IMR-90 (cell line): Measurements from ENCODE around the gene ACSM6. TPM values are rescaled to one million over a fixed set of nuclear protein-coding genes. Genes with fewer than 3 reads are reported as not detected.

Experiments
- ATAC-seq: fragments of 200-7000 bp; cut with Tn5 transposase; 2 replicates; pipeline ENCODE4 v1.9.1; 2020; ENCODE audit warnings: low read depth, mild to moderate bottlenecking, moderate library complexity
- BruUV-seq: library from RNA; stranded (reverse); fragments of 400-500 nt; replicated peaks from 2 replicates; lab custom pipeline; 2021; lab: Mats Ljungman, UMichigan
- CTCF ChIA-PET: fragments of 300-600 bp; formaldehyde crosslinking; extraction: SDS; loops from one replicate; lab custom pipeline; 2021; ENCODE audit warnings: antibody characterized with exemption; lab: Yijun Ruan, JAX
- POLR2A ChIA-PET: fragments of 300-600 bp; sonication (Branson Sonifier 250); formaldehyde crosslinking; loops from one replicate; lab custom pipeline; 2022; ENCODE audit warnings: antibody characterized with exemption; ENCODE audit not compliant: unreplicated experiment; lab: Charles Lee
- DNase-seq: peaks from one replicate; pipeline ENCODE4 v3.0.0; 2013
- H2AFZ ChIP-seq: replicated peaks from 2 replicates; pipeline ENCODE3; 2013; ENCODE audit warnings: low read length, mild to moderate bottlenecking; ENCODE audit not compliant: poor library complexity
- H2AK5ac ChIP-seq: 2 replicates; pipeline ENCODE4 v1.6.1; 2013; ENCODE audit warnings: low read depth, low read length, inconsistent platforms
- H2AK9ac ChIP-seq: replicated peaks from 2 replicates; pipeline ENCODE3; 2013; ENCODE audit warnings: mild to moderate bottlenecking, low read depth, low read length, moderate library complexity; ENCODE audit not compliant: poor library complexity
- H2BK120ac ChIP-seq: 2 replicates; pipeline ENCODE4 v1.6.1; 2013; ENCODE audit warnings: low read depth, low read length, inconsistent platforms
- H2BK15ac ChIP-seq: 3 replicates; pipeline ENCODE4 v1.6.1; 2013; ENCODE audit warnings: low read depth, low read length, inconsistent platforms
- H2BK20ac ChIP-seq: 2 replicates; pipeline ENCODE4 v1.6.1; 2013; ENCODE audit warnings: low read depth, mild to moderate bottlenecking, inconsistent platforms, low read length, moderate library complexity
- H2BK5ac ChIP-seq: 2 replicates; pipeline ENCODE4 v1.6.1; 2013; ENCODE audit warnings: mild to moderate bottlenecking, low read depth, low read length, inconsistent platforms; ENCODE audit not compliant: poor library complexity, severe bottlenecking
- H3K14ac ChIP-seq: replicated peaks from 2 replicates; pipeline ENCODE4 v1.6.1; 2013; ENCODE audit warnings: low read depth, low read length, inconsistent platforms
- H3K18ac ChIP-seq: 2 replicates; pipeline ENCODE4 v1.6.1; 2013; ENCODE audit warnings: low read depth, low read length, control low read depth
- H3K23ac ChIP-seq: 2 replicates; pipeline ENCODE4 v1.6.1; 2013; ENCODE audit warnings: low read depth, low read length, inconsistent platforms
- H3K27ac ChIP-seq: 2 replicates; pipeline ENCODE4 v1.5.1; 2013; ENCODE audit warnings: mild to moderate bottlenecking, control low read depth, low read length; ENCODE audit not compliant: insufficient read depth
- H3K27me3 ChIP-seq: 2 replicates; pipeline ENCODE4 v1.6.1; 2013; ENCODE audit warnings: low read length; ENCODE audit not compliant: control insufficient read depth, insufficient read depth
- H3K36me3 ChIP-seq: 2 replicates; pipeline ENCODE4 v1.6.1; 2013; ENCODE audit warnings: low read length, mixed read lengths; ENCODE audit not compliant: control insufficient read depth, insufficient read depth
- H3K4ac ChIP-seq: 2 replicates; pipeline ENCODE4 v1.6.1; 2013; ENCODE audit warnings: low read depth, low read length, inconsistent platforms
- H3K4me1 ChIP-seq: 2 replicates; pipeline ENCODE4 v1.6.1; 2013; ENCODE audit warnings: low read length, mixed read lengths; ENCODE audit not compliant: control insufficient read depth, insufficient read depth
- H3K4me2 ChIP-seq: 2 replicates; pipeline ENCODE4 v1.6.1; 2013; ENCODE audit warnings: low read depth, mild to moderate bottlenecking, control low read depth, low read length, moderate library complexity
- H3K4me3 ChIP-seq: 2 replicates; pipeline ENCODE4 v1.5.1; 2013; ENCODE audit warnings: low read depth, mild to moderate bottlenecking, control low read depth, low read length, moderate library complexity; ENCODE audit not compliant: insufficient read depth
- H3K56ac ChIP-seq: 2 replicates; pipeline ENCODE4 v1.6.1; 2013; ENCODE audit warnings: low read length, inconsistent platforms; ENCODE audit not compliant: insufficient read depth; ENCODE audit errors: extremely low read depth
- H3K79me1 ChIP-seq, 2 experiments: 2 replicates each; pipeline ENCODE4 v1.6.1; 2013; ENCODE audit warnings: low read length in 2 of 2, inconsistent platforms in 1 of 2, low read depth in 1 of 2
- H3K9ac ChIP-seq: 2 replicates; pipeline ENCODE4 v1.6.1; 2013; ENCODE audit warnings: low read depth, low read length, control low read depth
- H3K9me1 ChIP-seq: 2 replicates; pipeline ENCODE4 v1.6.1; 2013; ENCODE audit warnings: low read length, inconsistent platforms; ENCODE audit not compliant: insufficient read depth
- H3K9me3 ChIP-seq: 2 replicates; pipeline ENCODE4 v1.6.1; 2013; ENCODE audit warnings: low read length; ENCODE audit not compliant: control insufficient read depth, insufficient read depth
- H4K20me1 ChIP-seq: 2 replicates; pipeline ENCODE4 v1.6.1; 2013; ENCODE audit warnings: low read length, inconsistent platforms; ENCODE audit not compliant: insufficient read depth
- H4K5ac ChIP-seq: 2 replicates; pipeline ENCODE4 v1.6.1; 2013; ENCODE audit warnings: mild to moderate bottlenecking, low read depth, low read length, control low read depth
- H4K8ac ChIP-seq, 2 experiments: 2 replicates each; pipeline ENCODE4 v1.6.1; 2013; ENCODE audit warnings: low read depth in 2 of 2, low read length in 2 of 2, control low read depth in 1 of 2, inconsistent platforms in 1 of 2
- H4K91ac ChIP-seq: 2 replicates; pipeline ENCODE4 v1.6.1; 2013; ENCODE audit warnings: low read depth, low read length, inconsistent platforms; ENCODE audit not compliant: insufficient read depth
- BHLHE40 ChIP-seq: fragments of 150-350 bp; IDR thresholded peaks from 2 replicates; pipeline ENCODE4 v1.6.1; 2016; ENCODE audit warnings: mild to moderate bottlenecking, low read depth, low read length
- CEBPB ChIP-seq: IDR thresholded peaks from 2 replicates; pipeline ENCODE4 v1.6.1; 2012; ENCODE audit warnings: low read depth, low read length, improper control_type of control experiment
- CHD1 ChIP-seq: IDR thresholded peaks from 2 replicates; pipeline ENCODE4 v1.6.1; 2012; ENCODE audit warnings: low read depth, low read length, improper control_type of control experiment
- FOS ChIP-seq: fragments of 150-350 bp; IDR thresholded peaks from 2 replicates; pipeline ENCODE4 v1.6.1; 2016; ENCODE audit warnings: low read depth, low read length
- MAFK ChIP-seq: IDR thresholded peaks from 2 replicates; pipeline ENCODE4 v1.6.1; 2012; ENCODE audit warnings: low read depth, low read length, improper control_type of control experiment
- MXI1 ChIP-seq: IDR thresholded peaks from 2 replicates; pipeline ENCODE4 v1.6.1; 2012; ENCODE audit warnings: low read depth, mild to moderate bottlenecking, low read length, moderate library complexity, borderline replicate concordance
- POLR2A ChIP-seq: IDR thresholded peaks from 2 replicates; pipeline ENCODE4 v1.6.1; 2012; ENCODE audit warnings: mild to moderate bottlenecking, low read depth, low read length
- RAD21 ChIP-seq: IDR thresholded peaks from 2 replicates; pipeline ENCODE4 v1.6.1; 2012; ENCODE audit warnings: low read length, improper control_type of control experiment
- RCOR1 ChIP-seq: IDR thresholded peaks from 2 replicates; pipeline ENCODE4 v1.6.1; 2012; ENCODE audit warnings: mild to moderate bottlenecking, low read length, improper control_type of control experiment; ENCODE audit not compliant: insufficient replicate concordance
- RFX5 ChIP-seq: IDR thresholded peaks from 2 replicates; pipeline ENCODE4 v1.8.0; 2012; ENCODE audit warnings: low read depth, mild to moderate bottlenecking, low read length, moderate library complexity
- SMC3 ChIP-seq: fragments of 150-350 bp; IDR thresholded peaks from 2 replicates; pipeline ENCODE4 v1.6.1; 2016; ENCODE audit warnings: low read depth, mild to moderate bottlenecking, antibody characterized with exemption, low read length, moderate library complexity
- WGBS, 2 experiments: methylation state at CpG; one replicate each; pipeline versions ENCODE4 v1.1.5 to v1.1.7; 2013; ENCODE audit warnings: missing lambda C conversion rate in 2 of 2; ENCODE audit not compliant: insufficient read length in 1 of 2; ENCODE audit errors: extremely low coverage in 2 of 2; 5-methylcytosine and 5-hydroxymethylcytosine counted together
- dilution Hi-C: fragments of 300-500 bp; cut with HindIII; formaldehyde crosslinking; loops from one replicate; pipeline ENCODE4 v1.14.3; 2018; ENCODE audit warnings: low sequenced_read_pairs; ENCODE audit not compliant: unreplicated experiment
- in situ Hi-C: fragments of 300-500 bp; cut with MboI; formaldehyde crosslinking; loops from 3 replicates; pipeline ENCODE4 v1.14.3; 2019; ENCODE audit warnings: low sequenced_read_pairs, inconsistent platforms, mixed read lengths
- intact Hi-C: fragments of 100-400 bp; cut with micrococcal nuclease; formaldehyde crosslinking; loops from 2 replicates; pipeline ENCODE4 v1.10.0; 2022
- polyA plus RNA-seq, 3 experiments: library from polyadenylated mRNA; depleted of rRNA; stranded (reverse); fragments of >200 nt; gene quantifications; 2 replicates each; pipeline ENCODE4 v1.2.3, GENCODE V29; 2012; ENCODE audit warnings: low replicate concordance in 1 of 3
- total RNA-seq: library from RNA; depleted of rRNA; stranded (reverse); fragments of >200 nt; gene quantifications from 2 replicates; pipeline ENCODE4 v1.2.3, GENCODE V29; 2012
- TF ChIP-seq, protein P1 (sequence below): fragments of 150-350 bp; IDR thresholded peaks from 2 replicates; pipeline ENCODE4 v1.6.1; 2017; ENCODE audit warnings: mild to moderate bottlenecking, antibody characterized with exemption, low read length, low read depth
- TF ChIP-seq, protein P2 (sequence below): fragments of 150-350 bp; IDR thresholded peaks from 2 replicates; pipeline ENCODE4 v1.6.1; 2016; ENCODE audit warnings: low read depth, mild to moderate bottlenecking, low read length, moderate library complexity, borderline replicate concordance

The ACSM6 gene
- total and polyA plus RNA-seq, 2 of the 4 experiments (the other 2 are of a cell fraction): not detected

DNA sequence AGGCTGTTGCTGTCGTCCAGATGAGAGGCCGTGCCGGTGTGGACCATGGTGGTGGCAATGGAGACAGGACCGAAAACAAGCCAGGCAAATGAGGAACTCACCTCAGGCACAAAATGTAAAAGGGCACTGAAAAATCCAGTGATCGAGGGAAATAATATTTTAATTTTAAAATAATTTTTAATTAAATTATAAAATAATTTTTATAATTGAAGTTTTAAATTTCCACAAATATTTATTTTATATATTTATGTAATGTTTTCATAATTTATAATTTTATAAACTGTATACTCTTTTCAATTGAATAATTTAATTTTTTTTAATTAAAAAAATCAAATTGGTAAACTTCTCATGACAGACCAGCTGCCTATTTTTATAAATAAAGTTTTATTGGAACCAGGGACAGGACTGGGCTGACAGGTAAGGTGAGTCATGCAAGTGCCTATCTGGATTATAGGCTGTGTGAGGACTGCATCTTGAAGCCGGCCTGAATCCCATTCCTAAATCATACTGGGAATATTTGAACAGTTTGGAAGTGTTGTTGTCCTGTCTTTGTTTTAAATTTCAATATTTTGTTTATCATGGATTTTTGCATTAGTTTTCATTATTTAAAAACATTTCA, 15.6 kb downstream of the ACSM6 start (continued):
- TF ChIP-seq RFX5: no peak

DNA sequence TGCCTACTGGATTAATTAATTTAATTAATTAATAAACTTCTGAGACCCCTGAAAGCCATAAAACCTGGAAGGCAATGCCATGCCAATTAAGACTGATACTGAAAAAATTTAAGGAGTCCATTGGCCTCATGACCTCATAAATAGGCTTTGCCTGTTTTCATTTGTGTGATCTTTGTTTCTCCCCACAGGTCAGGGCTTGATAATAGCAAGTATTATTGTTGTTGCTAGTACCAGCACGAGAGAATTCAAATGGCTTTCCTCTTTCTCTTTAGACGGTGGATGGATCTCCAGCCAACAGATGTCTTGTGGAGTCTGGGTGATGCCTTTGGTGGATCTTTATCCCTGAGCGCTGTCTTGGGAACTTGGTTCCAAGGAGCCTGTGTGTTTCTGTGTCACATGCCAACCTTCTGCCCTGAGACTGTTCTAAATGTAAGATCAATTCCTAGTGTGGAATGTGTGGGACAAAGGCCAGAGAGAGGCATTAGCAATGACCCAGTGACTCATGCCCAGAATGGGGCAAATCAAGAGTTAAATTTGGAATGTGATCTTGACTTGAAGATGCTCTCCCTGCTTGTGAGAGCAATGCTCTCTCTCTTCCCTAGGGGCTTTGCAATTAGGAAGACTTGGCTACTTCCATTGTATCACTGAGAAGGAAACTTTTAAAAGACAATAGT, 17.7 kb downstream of the ACSM6 start:
- Histone ChIP-seq H3K36me3 (peaks cover 3% of the 10 kb centered on the region; the same call in 1 of the 2 replicates), H3K9me3 (no peaks in the 10 kb centered on the region; the same call in 1 of the 2 replicates), H3K9ac (no peak overlapping the region), H2BK20ac (no peak overlapping the region), H2BK15ac (peak overlapping the region; percentile 24; the same call in 1 of the 3 replicates), H3K9me1 (peaks cover 4% of the 10 kb centered on the region; the same call in 1 of the 2 replicates), H3K23ac (no peak overlapping the region), H2AFZ (no peak overlapping the region), H3K4me1 (peaks cover 5% of the 10 kb centered on the region; the same call in 1 of the 2 replicates), H4K91ac (no peak overlapping the region; the same call in 1 of the 2 replicates), H3K79me1 (no peaks in the 10 kb centered on the region), H4K20me1 (no peaks in the 10 kb centered on the region), H2BK5ac (no peak overlapping the region), H3K4ac (no peak overlapping the region), H4K8ac (no peak overlapping the region), H3K14ac (no peak overlapping the region), H3K56ac (no peak overlapping the region), H3K27me3 (no peaks in the 10 kb centered on the region), H3K27ac (no peak overlapping the region), H3K18ac (peak overlapping the region; percentile 23; the same call in 1 of the 2 replicates), H2AK5ac (no peak overlapping the region; the same call in 1 of the 2 replicates), H3K4me3 (no peak overlapping the region), H4K5ac (no peak overlapping the region), H2BK120ac (no peak overlapping the region), H2AK9ac (no peak overlapping the region), H3K4me2 (no peak overlapping the region)
- intact Hi-C loops (no loop called here), in situ Hi-C loops (no loop called here), dilution Hi-C loops (no loop called here)
- no CpG with 5 or more reads among the region's 3 CpGs for WGBS, 2 experiments
- DNase-seq: peak; percentile 13
- POLR2A ChIA-PET: no interaction called here
- CTCF ChIA-PET: no interaction called here
- peak; percentile 33; the same call in 1 of the 2 replicates for ATAC-seq
- BruUV-seq: no TSS peak
- TF ChIP-seq, protein P1, sequence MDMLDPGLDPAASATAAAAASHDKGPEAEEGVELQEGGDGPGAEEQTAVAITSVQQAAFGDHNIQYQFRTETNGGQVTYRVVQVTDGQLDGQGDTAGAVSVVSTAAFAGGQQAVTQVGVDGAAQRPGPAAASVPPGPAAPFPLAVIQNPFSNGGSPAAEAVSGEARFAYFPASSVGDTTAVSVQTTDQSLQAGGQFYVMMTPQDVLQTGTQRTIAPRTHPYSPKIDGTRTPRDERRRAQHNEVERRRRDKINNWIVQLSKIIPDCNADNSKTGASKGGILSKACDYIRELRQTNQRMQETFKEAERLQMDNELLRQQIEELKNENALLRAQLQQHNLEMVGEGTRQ: no peak
- TF ChIP-seq, protein P2, sequence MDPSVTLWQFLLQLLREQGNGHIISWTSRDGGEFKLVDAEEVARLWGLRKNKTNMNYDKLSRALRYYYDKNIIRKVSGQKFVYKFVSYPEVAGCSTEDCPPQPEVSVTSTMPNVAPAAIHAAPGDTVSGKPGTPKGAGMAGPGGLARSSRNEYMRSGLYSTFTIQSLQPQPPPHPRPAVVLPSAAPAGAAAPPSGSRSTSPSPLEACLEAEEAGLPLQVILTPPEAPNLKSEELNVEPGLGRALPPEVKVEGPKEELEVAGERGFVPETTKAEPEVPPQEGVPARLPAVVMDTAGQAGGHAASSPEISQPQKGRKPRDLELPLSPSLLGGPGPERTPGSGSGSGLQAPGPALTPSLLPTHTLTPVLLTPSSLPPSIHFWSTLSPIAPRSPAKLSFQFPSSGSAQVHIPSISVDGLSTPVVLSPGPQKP: no peak
- TF ChIP-seq RFX5 (no peak), CEBPB (no peak), MAFK (no peak), FOS (no peak), CHD1 (no peak), MXI1 (no peak), BHLHE40 (no peak), RAD21 (no peak), RCOR1 (no peak), SMC3 (no peak), POLR2A (no peak)
